Raji (cell line): ENCODE measurements around the gene LRP8.

Experiments used
- POLR2A ChIP-seq: IDR thresholded peaks from 2 replicates; pipeline ENCODE4 v1.6.1; 2011; ENCODE audit warnings: low read depth, low read length, control low read depth; ENCODE audit not compliant: insufficient read depth

The LRP8 gene

DNA sequence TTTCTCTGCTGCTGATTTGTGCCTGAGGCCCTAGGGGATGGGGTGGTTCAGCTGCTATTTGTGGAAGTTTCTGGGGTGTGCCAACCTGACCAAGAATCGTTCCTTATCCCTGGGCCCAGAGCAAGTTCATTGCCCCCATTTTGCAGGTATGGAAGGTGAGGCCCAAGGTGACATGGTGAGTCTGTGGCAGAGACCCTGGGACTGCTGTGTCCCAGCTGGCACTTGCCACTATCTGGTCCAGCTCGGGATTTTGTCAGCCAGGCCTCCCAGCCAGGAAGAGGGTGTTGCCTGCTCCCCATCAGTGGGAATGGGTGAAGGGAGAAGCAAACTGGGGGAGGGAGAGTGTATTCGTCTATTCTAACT, 18.9 kb upstream of the LRP8 start:
- TF ChIP-seq POLR2A: no peak

DNA sequence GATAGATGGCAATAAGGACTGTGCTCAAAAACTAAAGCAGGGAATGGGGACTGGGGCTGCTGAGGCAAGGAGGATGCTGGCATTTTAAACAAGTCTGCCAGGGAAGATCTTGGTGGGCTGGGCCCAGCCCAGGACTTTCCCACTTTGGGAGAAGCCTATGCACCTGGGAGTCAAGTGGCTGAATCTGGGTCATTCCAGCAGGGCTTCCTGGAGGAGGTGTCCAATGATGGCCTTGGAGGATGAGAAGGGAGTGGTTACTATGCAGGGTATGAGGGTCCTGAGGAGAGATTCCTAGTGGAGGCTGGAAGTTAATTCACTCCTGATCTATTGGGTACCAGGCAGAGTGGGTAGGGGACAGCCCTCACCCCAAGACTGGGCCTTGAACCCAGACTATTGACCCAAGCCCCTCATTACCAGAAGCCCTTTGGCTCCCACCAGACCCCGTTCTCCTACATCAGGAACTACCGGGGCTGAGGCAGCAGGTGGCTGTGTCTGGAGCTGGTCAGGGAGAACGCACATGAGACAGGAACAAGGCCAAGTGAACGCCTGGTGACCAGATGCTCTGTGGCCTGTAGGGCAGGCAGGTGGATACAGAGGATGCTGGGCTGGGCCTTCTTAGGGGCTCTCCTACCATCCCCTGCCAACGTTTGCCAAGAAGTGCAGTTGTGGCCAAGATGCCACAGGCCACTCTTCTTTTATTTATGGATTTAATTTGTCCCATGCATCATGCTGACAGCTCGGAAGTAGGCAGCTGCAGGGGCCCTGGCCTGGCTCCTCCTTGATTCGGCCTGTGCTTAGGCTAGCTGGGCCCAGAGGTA, 18.3 kb upstream of the LRP8 start:
- TF ChIP-seq POLR2A: no peak

DNA sequence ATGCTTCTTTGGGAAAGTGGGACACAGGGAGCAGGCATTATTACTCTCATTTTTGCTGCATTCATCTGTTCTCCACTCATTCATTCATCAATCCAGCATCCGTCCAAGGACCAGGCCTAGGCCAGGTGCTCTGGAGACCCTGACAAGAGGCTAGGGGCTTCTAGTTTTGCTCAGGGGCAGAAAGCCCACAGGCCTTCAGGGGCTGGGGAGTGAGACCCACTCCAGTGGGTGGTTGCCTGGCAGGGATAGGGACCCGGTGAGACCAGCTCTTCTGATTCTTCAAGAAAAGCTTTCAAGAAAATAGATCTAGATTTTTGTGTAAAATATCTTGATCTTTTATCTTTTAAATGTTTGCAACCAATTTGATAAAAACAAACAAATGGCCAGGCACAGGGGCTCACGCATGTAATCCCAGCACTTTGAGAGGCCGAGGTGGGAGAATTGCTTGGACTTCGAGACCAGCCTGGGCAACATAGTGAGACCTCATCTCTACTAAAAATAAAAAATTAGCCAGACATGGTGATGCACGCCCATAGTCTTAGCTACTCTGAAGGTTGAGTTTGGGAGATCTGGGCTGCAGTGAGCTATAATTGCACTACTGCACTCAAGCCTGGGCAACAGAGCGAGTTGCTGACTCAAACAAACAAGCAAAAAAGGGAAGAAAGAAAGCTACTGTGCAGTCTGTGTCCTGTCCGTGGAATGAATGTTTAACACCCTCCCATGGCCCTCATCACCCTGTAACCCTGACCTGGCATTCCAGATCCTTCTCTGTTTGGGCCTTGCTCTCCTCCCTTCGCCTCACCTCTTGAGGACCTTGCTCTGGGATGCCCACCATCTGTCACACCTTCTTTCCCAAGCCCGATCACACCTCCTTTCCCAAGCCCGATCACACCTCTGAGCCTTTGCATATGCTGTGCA, 17.3 kb upstream of the LRP8 start:
- TF ChIP-seq POLR2A: no peak

DNA sequence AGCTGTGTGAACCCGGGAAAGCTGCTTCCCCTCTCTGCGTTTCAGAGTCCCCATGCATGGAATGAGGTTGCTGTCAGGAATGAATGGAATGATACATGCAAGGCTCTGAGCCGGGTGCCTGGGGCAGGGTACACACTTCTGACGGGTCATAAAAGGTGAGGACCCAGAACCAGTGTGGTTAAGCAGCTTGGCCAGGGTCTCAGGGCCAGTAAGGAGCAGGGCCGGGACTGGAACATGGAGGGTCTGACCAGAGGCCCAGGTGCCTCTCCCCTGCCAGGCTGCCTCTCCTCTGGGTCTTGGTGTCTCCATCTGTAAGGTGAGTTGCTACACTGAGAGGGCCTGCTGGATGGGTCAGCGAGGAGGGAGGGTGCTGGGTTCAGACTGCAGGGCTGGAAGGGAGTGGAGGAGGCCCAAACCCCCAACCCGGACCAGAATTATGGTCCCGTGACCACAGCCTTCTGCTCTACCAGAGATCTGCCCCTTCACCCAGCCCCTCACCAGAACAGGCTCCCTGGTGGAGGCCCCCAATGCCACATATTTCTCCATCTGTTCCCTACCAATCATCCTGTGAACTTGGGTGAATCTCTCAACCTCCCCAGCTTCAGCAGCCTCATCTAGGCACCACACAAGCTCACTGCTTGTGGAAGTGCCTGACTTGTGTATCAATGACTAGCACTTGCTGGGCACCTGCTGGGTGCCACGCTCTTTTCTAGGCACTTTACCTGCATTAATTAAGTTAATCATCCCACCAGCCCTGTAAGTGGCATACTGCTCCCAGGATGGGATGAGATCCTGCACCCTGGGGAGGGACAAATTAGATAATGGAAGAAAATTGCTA, 16.2 kb upstream of the LRP8 start:
- no peak for TF ChIP-seq POLR2A

DNA sequence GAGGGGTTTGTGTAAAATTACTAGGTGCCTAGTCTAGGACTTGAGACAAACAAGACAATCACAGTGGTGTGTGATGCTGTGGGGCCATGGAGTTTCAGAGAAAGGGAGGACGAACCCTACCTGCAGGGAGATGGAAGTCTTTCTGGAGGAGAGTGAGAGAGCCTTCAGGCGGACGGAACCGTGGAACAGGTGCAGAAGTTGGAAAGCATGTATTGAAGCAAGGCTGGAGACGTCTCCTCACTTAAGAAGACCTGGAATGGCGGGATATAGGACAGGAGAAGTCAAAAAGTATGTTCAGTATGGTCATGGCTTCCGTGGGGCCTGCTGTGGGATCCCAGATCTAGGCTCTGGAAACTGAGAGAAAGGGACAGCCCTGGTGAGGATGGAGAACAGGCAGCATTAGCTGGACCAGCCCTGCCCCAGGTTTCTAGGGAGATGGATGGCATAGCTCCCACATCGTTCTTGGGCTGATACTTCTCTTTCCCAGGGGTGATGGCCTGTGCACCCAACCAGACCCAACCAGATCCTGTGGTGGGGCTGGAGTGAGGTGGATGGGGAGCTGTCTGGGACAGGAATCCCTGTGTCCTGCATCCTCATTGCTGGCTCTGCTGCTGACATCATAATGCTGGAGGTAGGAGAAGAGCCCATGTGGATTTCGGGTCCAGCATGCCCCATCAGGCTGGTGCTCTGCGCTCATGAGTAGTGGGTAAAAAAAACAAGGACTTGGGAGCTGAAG, 15.0 kb upstream of the LRP8 start:
- no peak for TF ChIP-seq POLR2A

DNA sequence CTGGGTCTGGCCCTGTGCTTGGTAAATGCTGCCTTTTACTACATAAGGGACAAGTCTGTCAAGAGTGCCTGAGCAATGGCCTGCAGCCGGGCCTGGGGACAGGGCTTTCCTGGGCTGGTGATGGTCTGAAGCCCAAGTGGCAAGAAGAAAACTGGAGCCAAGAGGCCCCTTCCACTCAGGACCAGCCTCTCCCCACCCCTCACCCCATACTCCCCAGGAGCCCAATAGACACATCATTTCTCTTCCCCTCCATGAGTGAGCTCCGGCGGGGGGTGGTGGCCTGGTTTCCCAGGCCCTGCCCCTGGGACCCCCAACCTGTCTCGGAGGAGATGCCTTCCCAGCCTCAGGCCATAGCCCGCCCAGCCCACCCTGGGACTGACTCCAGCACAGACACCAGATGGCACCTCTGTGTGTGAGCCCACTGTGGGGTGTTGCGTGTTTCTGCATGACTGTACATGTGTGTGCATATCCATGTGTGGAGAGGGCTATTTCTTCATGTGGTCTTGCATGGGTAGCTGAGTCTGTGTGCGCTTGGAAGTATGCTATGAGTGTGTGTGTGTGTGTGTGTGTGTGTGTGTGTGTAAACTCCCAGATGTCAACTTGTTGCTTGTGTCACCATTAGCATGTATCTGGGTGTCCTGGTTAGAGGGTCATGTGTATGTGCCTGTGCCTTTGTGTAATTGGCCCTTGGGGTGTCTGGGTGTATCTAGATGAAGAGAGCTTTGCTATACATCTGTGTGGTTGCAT, 14.3 kb upstream of the LRP8 start:
- no peak for TF ChIP-seq POLR2A

DNA sequence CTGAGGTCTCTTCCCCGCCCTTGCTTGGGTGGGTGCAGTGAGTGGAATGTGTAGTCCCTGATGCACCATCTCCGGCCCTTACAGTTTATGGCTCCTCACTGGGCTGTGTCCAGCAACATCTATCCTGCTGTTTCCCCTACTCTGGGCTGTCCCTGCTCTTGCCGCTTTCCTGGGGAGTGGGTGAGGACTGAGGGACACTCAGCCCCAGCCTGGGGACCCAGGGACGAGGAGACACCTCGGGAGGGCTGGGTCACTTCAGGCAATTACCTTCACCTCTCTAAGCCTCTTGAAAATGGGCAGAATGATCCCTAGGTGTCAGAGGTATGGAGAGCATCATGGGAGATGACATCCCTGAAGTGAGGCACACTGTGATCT, 13.6 kb upstream of the LRP8 start:
- no peak for TF ChIP-seq POLR2A

DNA sequence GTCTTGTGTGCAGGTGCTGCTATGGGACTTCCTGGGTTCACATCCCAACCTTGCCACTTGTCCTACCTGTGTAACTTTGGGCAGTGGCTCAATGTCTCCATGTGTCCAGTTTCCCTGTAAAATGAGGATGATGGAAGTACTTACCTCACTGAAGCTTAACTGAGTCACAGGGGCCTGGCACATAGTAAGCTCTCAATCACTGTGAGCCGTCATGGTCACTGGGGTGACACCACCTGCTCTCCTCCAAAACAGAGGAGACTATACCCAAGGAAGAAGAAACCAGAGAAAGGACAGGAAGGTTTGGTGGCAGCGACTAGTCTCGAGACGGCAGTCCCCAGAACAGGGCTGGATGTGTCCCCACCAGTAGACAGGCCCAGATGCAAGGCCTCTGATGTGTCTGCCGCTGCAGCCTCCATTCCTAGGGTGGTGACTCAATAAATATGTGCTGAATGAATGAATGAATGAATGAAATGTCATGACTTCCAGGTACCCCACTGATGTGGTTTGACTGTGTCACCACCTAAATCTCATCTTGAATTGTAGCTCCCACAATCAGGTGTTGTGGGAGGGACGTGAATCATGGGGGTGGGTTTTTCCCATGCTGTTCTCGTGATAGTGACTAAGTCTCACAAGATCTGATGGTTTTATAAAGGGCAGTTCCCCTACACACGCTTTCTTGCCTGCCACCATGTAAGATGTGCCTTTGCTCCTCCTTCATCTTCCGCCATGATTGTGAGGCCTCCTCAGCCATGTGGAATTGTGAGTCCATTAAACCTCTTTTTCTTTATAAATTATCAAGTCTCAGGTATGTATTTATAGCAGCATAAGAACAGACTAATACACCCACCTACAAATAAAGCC, 13.0 kb upstream of the LRP8 start:
- TF ChIP-seq POLR2A: no peak

DNA sequence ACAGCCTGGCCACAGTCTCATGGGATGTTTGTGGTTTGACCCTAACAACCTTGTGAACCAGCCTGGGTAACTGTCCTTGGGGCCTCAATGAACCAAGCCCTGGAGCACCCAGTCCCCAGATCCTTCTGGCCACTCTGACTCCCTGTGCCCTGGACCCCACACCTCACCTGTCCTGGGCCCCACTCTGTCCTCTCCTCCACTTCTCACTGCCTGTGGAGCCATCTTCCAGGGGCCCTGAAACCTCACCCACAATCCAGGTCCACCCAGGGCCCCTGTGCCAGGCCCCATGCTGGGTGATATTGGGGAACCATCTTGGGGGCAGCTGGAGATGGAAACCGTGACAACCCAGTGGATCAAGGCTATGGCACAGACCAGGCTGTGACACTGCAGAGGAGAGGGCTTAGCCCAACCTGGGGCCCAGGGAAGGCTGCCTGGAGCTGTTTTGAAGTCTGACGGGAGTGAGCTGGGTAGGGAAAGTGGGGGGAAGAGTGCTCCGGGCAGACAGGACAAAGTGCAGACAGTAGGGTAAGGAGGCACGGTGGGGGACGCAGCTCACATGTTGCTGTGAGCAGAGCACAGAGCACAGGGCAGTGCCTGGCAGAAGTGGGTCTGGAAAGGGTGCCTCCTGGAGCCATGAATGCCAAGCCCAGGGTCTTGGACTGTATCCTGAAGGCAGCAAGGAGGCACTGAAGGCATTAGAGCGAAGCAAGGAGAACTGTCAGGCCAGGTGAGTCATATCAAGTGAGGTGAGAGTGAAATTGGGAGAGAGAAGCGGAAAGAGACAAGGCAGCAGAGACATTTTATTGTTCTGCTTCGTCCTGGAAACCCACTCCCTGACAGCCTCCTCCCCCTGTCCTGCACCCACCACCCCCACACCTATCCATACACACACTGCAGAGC, 12.1 kb upstream of the LRP8 start:
- TF ChIP-seq POLR2A: no peak

DNA sequence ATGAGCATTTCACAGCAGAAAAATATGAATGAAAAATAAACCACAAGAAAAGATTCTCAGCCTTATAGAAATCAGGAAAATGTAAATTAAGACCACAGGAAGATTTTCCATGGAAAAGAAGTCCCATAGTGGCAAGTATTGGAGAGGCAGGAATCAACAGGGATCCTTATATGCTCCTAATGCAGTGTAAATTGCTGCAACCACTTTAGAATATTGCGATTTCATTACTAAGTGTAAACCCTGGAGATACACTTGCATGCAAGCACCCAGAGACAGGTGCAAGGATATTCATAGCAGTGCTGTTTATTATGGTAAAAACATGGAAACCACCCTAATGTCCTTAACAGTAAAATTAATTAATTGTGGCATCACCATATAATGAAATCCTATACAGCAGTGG, 10.6 kb upstream of the LRP8 start:
- TF ChIP-seq POLR2A: no peak

DNA sequence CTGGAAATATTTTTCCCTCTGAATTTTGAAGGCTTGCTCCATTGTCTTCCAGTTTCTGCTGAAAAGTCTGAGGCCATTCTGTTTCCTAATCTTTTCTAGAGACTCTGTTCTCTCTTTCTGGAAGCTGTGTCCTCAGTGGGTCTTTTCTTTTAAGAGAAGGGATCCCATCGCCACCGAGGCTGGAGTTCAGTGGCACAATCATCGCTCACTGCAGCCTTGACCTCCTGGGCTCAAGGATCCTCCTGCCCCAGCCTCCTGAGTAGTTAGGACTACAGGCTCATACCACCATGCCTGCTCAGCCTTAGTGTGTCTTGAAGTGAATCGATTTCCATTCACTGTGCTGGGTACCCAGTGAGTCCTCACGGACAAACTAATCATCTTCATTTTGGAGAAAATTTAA, 9.6 kb upstream of the LRP8 start:
- no peak for TF ChIP-seq POLR2A

DNA sequence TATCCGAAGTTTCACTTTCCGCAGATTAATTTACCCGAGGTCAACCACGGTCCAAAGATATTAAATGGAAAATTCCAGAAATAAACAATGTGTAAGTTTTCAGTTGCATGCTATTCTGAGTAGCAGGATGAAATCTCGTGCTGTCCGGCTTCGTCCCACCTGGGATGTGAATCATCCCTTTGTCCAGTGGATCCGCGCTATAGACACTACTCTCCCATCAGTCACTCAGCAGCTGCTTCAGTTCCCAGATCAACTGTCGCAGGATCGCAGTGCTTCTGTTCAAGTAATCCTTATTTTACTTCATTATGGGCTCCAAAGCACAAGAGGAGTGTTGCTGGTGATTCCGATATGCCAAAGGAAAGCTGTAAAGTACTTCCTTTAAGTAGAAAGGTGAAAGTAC, 8.3 kb upstream of the LRP8 start:
- TF ChIP-seq POLR2A: no peak
